ENCODE data around the gene SLC18A2. TPM values are rescaled to one million over a fixed set of nuclear protein-coding genes. Genes with fewer than 3 reads are reported as not detected.

Gene SLC18A2
- total and polyA plus RNA-seq, 2 of the 8 experiments (the other 6 are each of a cell fraction or from before 2014, with no cell fraction given): 6.5 to 7.0 TPM

- Histone ChIP-seq H2BK12ac (ENCODE audit: low read depth, low read length) (no peak overlapping the region), H3K27ac (ENCODE audit: low read depth, low read length) (no peak overlapping the region), H3K79me1 (ENCODE audit: low read depth, low read length) (no peaks in the 10 kb centered on the region), H4K91ac (replicated peaks; ENCODE audit: insufficient read length, low read length) (no peak overlapping the region), H4K8ac (ENCODE audit: extremely low read depth, insufficient read depth, low read length) (no peak overlapping the region), H2BK5ac (ENCODE audit: low read depth, low read length) (no peak overlapping the region), H3K9ac (replicated peaks in 1 of 4; ENCODE audit: extremely low read depth in 1 of 4, low read depth in 3 of 4, low read length in 3 of 4) (no peak overlapping the region), H4K20me1 (replicated peaks in 1 of 2; ENCODE audit: control insufficient read depth in 1 of 2, insufficient read depth in 2 of 2, low read length in 2 of 2) (no peaks in the 10 kb centered on the region), H4K5ac (ENCODE audit: insufficient read length, low read depth, low read length) (no peak overlapping the region), H2AFZ (ENCODE audit: low read length) (no peak overlapping the region), H3K27me3 (replicated peaks in 1 of 4; ENCODE audit: control insufficient read depth in 3 of 4, extremely low read depth in 1 of 4, insufficient read depth in 3 of 4, low read length in 3 of 4) (no peaks in the 10 kb centered on the region), H3K4me1 (replicated peaks in 1 of 4; ENCODE audit: control insufficient read depth in 3 of 4, insufficient read depth in 4 of 4, low read length in 3 of 4) (no peaks in the 10 kb centered on the region), H3K4me2 (ENCODE audit: insufficient read depth in 1 of 2, low read depth in 2 of 2, low read length in 2 of 2) (no peak overlapping the region), H3K9me3 (ENCODE audit: insufficient read depth in 2 of 2, low read depth in 1 of 2, low read length in 1 of 2) (no peaks in the 10 kb centered on the region), H2AK5ac (ENCODE audit: low read depth, low read length) (no peak overlapping the region), H2BK15ac (ENCODE audit: low read length) (no peak overlapping the region), H3K79me2 (ENCODE audit: control insufficient read depth in 1 of 2, insufficient read depth in 2 of 2, low read length in 2 of 2) (no peaks in the 10 kb centered on the region), H3K36me3 (ENCODE audit: control insufficient read depth in 2 of 4, insufficient read depth in 4 of 4, low read length in 3 of 4) (no peaks in the 10 kb centered on the region), H3K14ac (ENCODE audit: insufficient read length) (peak overlapping the region; percentile 80), H3K23ac (ENCODE audit: insufficient read length) (no peak overlapping the region), H3K23me2 (ENCODE audit: low read depth, low read length) (no peaks in the 10 kb centered on the region), H3K4me3 (ENCODE audit: extremely low read depth in 1 of 4, insufficient read depth in 2 of 4, low read depth in 3 of 4, low read length in 4 of 4) (no peak overlapping the region), H3K4ac (replicated peaks; ENCODE audit: insufficient read length, low read depth, low read length) (no peak overlapping the region), H2BK20ac (ENCODE audit: low read length) (no peak overlapping the region), H3K56ac (replicated peaks; ENCODE audit: insufficient read length, low read depth, low read length) (no peak overlapping the region), H3K18ac (ENCODE audit: extremely low read depth, low read length) (no peak overlapping the region), H2BK120ac (replicated peaks; ENCODE audit: low read depth, low read length) (no peak overlapping the region)
- FAIRE-seq (no peak), DNase-seq (ENCODE audit: low read depth in 1 of 2, low spot score in 2 of 2) (no peak)
- TF ChIP-seq POLR2AphosphoS5 (IDR thresholded peaks at IDR 0.05; ENCODE audit: low read depth, low read length) (0 out of 2 replicates have a peak, but pooled peaks have one; percentile 21), SP1 (IDR thresholded peaks at IDR 0.05; ENCODE audit: low read depth, low read length) (no peak), MAFK (IDR thresholded peaks at IDR 0.05; ENCODE audit: low read depth, low read length) (no peak), CREB1 (IDR thresholded peaks at IDR 0.05) (no peak), BACH1 (IDR thresholded peaks at IDR 0.05; ENCODE audit: low read length) (no peak)
- 90% methylated on average over 5 of the region's 5 CpGs; no CpG with 5 or more reads in 1 of the 2 experiments for WGBS, 2 experiments (ENCODE audit: extremely low coverage in 1 of 2, insufficient coverage in 1 of 2, insufficient read length in 1 of 2, insufficient replicate concordance in 2 of 2, low coverage in 1 of 2, low lambda C conversion rate in 2 of 2, missing lambda C conversion rate in 1 of 2)
- ChIA-PET POLR2A (ENCODE audit: partially characterized antibody) (interaction anchor here (0.6 kb wide), 1 partner anchor 32 kb away, joined by 3 read pairs; no protein-coding TSS in a partner anchor), CTCF (ENCODE audit: partially characterized antibody) (interaction anchor here (0.6 to 1.2 kb wide), 3 partner anchors 13 to 815 kb away, joined by 3 read pairs; no protein-coding TSS in a partner anchor)
Observed at GRCh38 chr10:117274509-117274908, 33.6 kb downstream of the SLC18A2 start.
